Lower lobe of right lung (tissue), 2 donors: ENCODE results near the gene TSFM. TPM values are rescaled to one million over a fixed set of nuclear protein-coding genes. Genes with fewer than 3 reads are reported as not detected.

Source experiments
- ATAC-seq, 2 donors: fragments of 200-7000 bp; cut with Tn5 transposase; one replicate each; pipeline ENCODE4 v1.9.1; 2020 to 2022; ENCODE audit warnings: mild to moderate bottlenecking in 2 of 2, moderate library complexity in 2 of 2
- DNase-seq: peaks from one replicate; pipeline ENCODE4 v3.0.0-alpha.2; 2020
- H3K27ac ChIP-seq: fragments of 200-600 bp; one replicate; pipeline ENCODE4 v1.8.0; 2022
- H3K27me3 ChIP-seq: fragments of 200-600 bp; one replicate; pipeline ENCODE4 v1.8.0; 2022; ENCODE audit warnings: low read depth
- H3K36me3 ChIP-seq: fragments of 200-600 bp; one replicate; pipeline ENCODE4 v1.8.0; 2022; ENCODE audit warnings: mild to moderate bottlenecking
- H3K4me1 ChIP-seq: fragments of 200-600 bp; one replicate; pipeline ENCODE4 v1.8.0; 2022
- H3K4me3 ChIP-seq: fragments of 200-600 bp; one replicate; pipeline ENCODE4 v1.8.0; 2022; ENCODE audit warnings: mild to moderate bottlenecking
- H3K9me3 ChIP-seq: fragments of 200-600 bp; one replicate; pipeline ENCODE4 v1.8.0; 2022
- intact Hi-C: fragments of 100-400 bp; cut with DNase I; formaldehyde crosslinking; loops from one replicate; pipeline ENCODE4 v1.11.0; 2022
- total RNA-seq: library from RNA; stranded (reverse); fragmentation: NEBNext Ultra II Directional; extraction: Animal tissue kit (Norgen Biotek cat#: 25700); gene quantifications from one replicate; pipeline ENCODE4 v1.2.1, GENCODE V29; 2021
- TF ChIP-seq, protein P1 (sequence below): fragments of 200-600 bp; IDR thresholded peaks from one replicate; pipeline ENCODE4 v1.8.0; 2022; ENCODE audit warnings: antibody characterized with exemption, mild to moderate bottlenecking
- donor health status: DM: no; HTN: yes; CAD: no; lungs with severe emphysema.

The TSFM gene
- total RNA-seq, 1 donor from 2014 or later: 22.6 TPM

GRCh38 chr12:57796996-57797395 lies 14.4 kb downstream of the TSFM start:
- no peak overlapping the region for H3K4me3 ChIP-seq
- peaks cover 95% of the 10 kb centered on the region for H3K36me3 ChIP-seq
- H3K27ac ChIP-seq: no peak overlapping the region
- DNase-seq (no peak), ATAC-seq (no peak)
- no peaks in the 10 kb centered on the region for H3K9me3 ChIP-seq
- TF ChIP-seq, protein P1, sequence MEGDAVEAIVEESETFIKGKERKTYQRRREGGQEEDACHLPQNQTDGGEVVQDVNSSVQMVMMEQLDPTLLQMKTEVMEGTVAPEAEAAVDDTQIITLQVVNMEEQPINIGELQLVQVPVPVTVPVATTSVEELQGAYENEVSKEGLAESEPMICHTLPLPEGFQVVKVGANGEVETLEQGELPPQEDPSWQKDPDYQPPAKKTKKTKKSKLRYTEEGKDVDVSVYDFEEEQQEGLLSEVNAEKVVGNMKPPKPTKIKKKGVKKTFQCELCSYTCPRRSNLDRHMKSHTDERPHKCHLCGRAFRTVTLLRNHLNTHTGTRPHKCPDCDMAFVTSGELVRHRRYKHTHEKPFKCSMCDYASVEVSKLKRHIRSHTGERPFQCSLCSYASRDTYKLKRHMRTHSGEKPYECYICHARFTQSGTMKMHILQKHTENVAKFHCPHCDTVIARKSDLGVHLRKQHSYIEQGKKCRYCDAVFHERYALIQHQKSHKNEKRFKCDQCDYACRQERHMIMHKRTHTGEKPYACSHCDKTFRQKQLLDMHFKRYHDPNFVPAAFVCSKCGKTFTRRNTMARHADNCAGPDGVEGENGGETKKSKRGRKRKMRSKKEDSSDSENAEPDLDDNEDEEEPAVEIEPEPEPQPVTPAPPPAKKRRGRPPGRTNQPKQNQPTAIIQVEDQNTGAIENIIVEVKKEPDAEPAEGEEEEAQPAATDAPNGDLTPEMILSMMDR: no peak
- intact Hi-C loops: no loop called here
- H3K4me1 ChIP-seq: no peaks in the 10 kb centered on the region
- H3K27me3 ChIP-seq: no peaks in the 10 kb centered on the region

- intact Hi-C loops: no loop called here
- Histone ChIP-seq H3K27ac (no peak overlapping the region), H3K4me1 (no peaks in the 10 kb centered on the region), H3K36me3 (peaks cover 95% of the 10 kb centered on the region), H3K27me3 (no peaks in the 10 kb centered on the region), H3K9me3 (no peaks in the 10 kb centered on the region), H3K4me3 (no peak overlapping the region)
- no peak for DNase-seq
- ATAC-seq: peak; percentile 13 to 57
- TF ChIP-seq, protein P1: no peak
Measured at GRCh38 chr12:57797933-57798332, 15.3 kb downstream of the TSFM start.

DNA sequence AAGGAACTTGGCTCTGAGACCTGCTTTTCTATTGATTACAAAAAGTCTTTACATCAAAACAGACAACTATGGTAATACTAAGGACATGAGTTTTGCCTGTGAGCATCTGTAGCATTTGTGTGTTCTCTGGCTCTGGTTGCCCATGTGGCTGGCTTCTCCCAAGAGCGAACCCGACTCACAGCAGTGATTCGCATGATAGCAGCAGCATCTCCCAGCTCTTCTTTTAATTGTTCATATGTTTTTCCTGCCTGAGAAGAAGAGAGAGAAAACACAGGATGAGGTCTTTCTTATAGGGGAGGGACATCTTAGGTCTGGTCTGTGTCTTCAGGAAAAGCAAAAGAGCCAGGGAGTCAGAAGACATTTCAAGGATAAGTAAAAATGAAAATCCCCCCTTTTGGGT lies 18.4 kb downstream of the TSFM start:
- TF ChIP-seq, protein P1: no peak
- H3K4me1 ChIP-seq: peaks cover 6% of the 10 kb centered on the region
- H3K9me3 ChIP-seq: no peaks in the 10 kb centered on the region
- DNase-seq (no peak), ATAC-seq (no peak)
- H3K27ac ChIP-seq: no peak overlapping the region
- no peak overlapping the region for H3K4me3 ChIP-seq
- peaks cover 98% of the 10 kb centered on the region for H3K36me3 ChIP-seq
- no peaks in the 10 kb centered on the region for H3K27me3 ChIP-seq
- intact Hi-C loops: no loop called here

GRCh38 chr12:57802607-57803006 lies 20.0 kb downstream of the TSFM start:
- DNase-seq: no peak
- ATAC-seq: no peak
- Histone ChIP-seq H3K9me3 (no peaks in the 10 kb centered on the region), H3K27me3 (no peaks in the 10 kb centered on the region), H3K27ac (no peak overlapping the region), H3K4me1 (peaks cover 6% of the 10 kb centered on the region), H3K4me3 (no peak overlapping the region), H3K36me3 (peaks cover 98% of the 10 kb centered on the region)
- intact Hi-C loops: no loop called here
- TF ChIP-seq, protein P1: no peak

- intact Hi-C loops: no loop called here
- no peaks in the 10 kb centered on the region for H3K27me3 ChIP-seq
- DNase-seq (no peak), ATAC-seq (peak; percentile 73 to 77)
- TF ChIP-seq, protein P1: peak; percentile 76
- peaks cover 100% of the 10 kb centered on the region for H3K36me3 ChIP-seq
- peaks cover 6% of the 10 kb centered on the region for H3K4me1 ChIP-seq
- H3K27ac ChIP-seq: peak overlapping the region; percentile 14
- no peak overlapping the region for H3K4me3 ChIP-seq
- H3K9me3 ChIP-seq: no peaks in the 10 kb centered on the region
Measured at GRCh38 chr12:57803319-57803893, 20.8 kb downstream of the TSFM start.
